Liver (tissue), 3 donors: ENCODE measurements around the gene VASN.

Experiments
- CTCF ChIP-seq: fragments of 150-350 bp; IDR thresholded peaks from 2 replicates; pipeline ENCODE4 v1.5.1; 2017; ENCODE audit warnings: improper control_type of control experiment, low read depth, low read length; ENCODE audit not compliant: missing input control
- JUND ChIP-seq, 2 donors: IDR thresholded peaks; 2 replicates each; pipeline ENCODE4 v1.6.1; 2016; ENCODE audit warnings: antibody characterized with exemption in 2 of 2
- RAD21 ChIP-seq, 2 donors: IDR thresholded peaks; 2 replicates each; pipeline ENCODE4 v1.6.1; 2016; ENCODE audit warnings: antibody characterized with exemption in 2 of 2, mild to moderate bottlenecking in 2 of 2
- REST ChIP-seq: IDR thresholded peaks from 2 replicates; pipeline ENCODE4 v1.6.1; 2016; ENCODE audit warnings: antibody characterized with exemption, mild to moderate bottlenecking
- RXRA ChIP-seq, 2 donors: IDR thresholded peaks; 2 replicates each; pipeline ENCODE4 v1.6.1; 2017 to 2018; ENCODE audit warnings: antibody characterized with exemption in 2 of 2, mild to moderate bottlenecking in 1 of 2
- SP1 ChIP-seq: IDR thresholded peaks from 2 replicates; pipeline ENCODE4 v1.6.1; 2018; ENCODE audit warnings: antibody characterized with exemption, mild to moderate bottlenecking
- TAF1 ChIP-seq: conservative IDR thresholded peaks from 2 replicates; pipeline ENCODE4 v1.6.1; 2016; ENCODE audit warnings: antibody characterized with exemption, mild to moderate bottlenecking
- YY1 ChIP-seq: IDR thresholded peaks from 2 replicates; pipeline ENCODE4 v1.6.1; 2016; ENCODE audit warnings: antibody characterized with exemption, mild to moderate bottlenecking
- ZBTB33 ChIP-seq: IDR thresholded peaks from 2 replicates; pipeline ENCODE4 v1.6.1; 2016; ENCODE audit warnings: antibody characterized with exemption
- donor health status: healthy.
- donor health status: healthy.

- TF ChIP-seq TAF1 (no peak), YY1 (no peak), CTCF (no peak), RAD21 (IDR thresholded peaks at IDR 0.05) (no peak), REST (no peak), RXRA (IDR thresholded peaks at IDR 0.05) (no peak), SP1 (no peak), ZBTB33 (no peak), JUND (IDR thresholded peaks at IDR 0.05) (no peak)
These were observed 28.5 kb upstream of the VASN start for GRCh38 chr16:4342866-4343744.
